EH (cell line): ENCODE measurements around the gene RTF2.

Experiments used
- DNase-seq: peaks from one replicate; pipeline ENCODE4 v3.0.0-alpha.2; 2015; ENCODE audit warnings: low read depth

RTF2 gene, protein sequence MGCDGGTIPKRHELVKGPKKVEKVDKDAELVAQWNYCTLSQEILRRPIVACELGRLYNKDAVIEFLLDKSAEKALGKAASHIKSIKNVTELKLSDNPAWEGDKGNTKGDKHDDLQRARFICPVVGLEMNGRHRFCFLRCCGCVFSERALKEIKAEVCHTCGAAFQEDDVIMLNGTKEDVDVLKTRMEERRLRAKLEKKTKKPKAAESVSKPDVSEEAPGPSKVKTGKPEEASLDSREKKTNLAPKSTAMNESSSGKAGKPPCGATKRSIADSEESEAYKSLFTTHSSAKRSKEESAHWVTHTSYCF

DNA sequence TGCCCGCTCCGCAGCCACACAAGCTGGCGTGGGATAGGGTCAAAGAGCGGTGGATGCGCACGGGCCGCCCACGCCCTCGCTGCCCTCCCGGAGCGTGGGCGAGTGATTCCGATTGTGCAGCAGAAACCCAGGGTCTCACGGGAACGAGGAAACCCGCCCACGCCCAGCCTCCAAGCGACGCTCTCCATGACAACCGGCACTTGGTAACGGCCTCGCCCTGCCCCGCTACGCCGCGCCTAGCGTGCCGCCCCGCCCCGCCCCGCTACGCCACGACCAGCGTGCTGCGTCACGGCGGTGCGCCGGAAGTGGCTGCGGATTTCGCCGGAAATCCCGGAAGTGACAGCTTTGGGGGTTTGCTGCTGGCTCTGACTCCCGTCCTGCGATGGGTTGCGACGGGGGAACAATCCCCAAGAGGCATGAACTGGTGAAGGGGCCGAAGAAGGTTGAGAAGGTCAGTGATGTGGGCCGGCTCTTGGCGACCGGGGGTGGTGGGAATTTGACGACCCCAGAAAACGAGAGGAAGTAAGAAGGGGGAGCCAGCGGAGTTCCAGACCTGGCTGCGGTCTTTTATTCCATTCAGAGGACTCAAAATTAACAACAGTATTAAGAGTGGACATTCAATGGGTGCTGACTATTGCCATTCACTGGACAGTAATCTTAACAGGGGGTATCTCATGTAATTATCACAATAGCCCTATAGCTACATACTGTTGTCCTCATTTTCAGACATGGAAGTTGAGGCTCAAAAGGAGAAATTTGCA, at the start of gene RTF2:
TSS of gene RTF2 (plus strand) at position 312 of the 761 bp plus-strand sequence. CDS start at position 383, 71 bp downstream.
- peak; percentile 92 for DNase-seq

DNA sequence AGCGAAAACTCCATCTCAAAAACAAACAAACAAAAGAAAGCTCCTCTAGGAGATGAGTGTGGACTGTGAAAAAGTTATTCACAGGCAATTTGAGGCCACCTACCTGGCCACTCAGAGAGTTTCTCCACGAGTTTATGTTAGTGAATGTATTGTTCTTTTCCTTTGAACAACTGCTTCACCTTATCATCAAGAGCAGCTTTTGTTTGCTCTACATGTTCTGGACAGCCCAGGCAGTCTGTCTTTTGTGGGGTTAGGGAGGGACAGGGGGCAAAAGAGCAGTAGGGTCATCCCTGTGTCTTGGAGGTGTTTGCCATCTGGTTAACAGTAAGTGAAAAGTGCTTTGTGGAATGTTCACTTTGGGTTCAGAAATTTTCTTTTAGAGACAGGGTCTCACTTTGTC, 48.4 kb upstream of the RTF2 start:
- no peak for DNase-seq

DNA sequence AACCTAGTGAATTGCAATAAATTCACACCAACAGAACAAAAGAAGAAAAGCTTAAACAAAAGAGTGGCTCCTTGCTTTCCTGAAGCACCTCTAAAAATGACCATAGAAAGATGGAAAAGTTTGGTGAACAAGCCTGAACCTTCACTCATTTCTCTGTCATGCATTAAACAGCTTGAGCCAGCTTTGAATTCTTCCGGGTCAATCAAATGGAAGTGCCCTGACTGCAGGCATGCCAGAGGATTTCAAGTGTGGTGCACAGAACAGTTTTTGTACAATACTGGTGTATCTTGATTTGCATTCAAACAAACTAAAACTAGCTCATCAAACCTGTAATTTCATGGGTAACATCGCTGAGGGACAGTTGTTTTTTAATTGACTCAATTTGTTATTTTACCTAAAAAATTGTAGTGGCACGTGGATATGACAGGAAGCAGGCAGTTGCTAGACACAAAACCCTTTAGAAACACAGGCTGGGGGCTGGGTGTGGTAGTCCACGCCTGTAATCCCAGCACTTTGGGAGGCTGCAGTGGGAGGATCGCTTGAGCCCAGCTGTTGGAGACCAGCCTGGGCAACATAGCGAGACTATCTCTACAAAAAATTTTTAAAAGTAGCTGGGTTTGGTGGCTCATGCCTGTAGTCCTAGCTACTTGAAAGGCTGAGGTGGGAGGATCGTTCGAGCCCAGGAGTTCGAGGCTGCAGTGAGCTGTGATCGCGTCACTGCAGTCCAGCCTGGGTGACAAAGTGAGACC, 47.3 kb upstream of the RTF2 start:
- DNase-seq: no peak

DNA sequence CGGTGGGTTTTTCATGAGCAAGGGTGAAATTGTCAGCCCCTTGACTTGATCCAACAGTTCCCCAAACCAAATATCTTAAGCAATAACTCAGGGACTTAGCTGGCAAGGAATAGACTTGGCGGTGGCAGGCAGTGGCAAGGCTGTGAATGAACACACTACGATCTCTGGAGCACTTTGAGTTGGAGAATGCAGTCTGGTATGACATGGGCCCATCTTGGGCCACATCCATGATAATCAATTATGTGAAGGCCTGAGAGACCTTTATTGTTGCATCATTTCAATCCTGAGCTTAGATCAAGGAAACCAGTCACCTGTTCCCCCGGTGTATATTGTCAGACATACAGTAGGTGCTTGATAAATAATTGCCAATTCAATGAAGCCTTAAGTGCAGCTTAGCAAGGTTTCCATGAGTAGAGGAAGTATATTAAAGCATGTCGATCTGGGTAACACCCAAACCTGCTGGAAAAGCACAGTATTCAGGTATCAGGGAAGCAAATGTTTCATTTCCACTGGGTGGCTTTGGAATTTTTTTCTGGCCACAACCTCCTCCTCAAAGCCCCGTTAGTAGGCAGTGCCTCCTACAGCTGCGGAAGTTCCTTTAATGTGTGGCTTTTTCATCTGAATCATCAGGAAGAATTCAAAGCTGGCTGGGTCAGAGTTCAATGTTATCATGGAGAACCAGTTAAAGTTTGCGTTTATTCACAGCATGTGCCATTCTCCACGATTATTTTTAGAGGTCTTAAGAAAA, 46.2 kb upstream of the RTF2 start:
- peak; percentile 87 for DNase-seq

DNA sequence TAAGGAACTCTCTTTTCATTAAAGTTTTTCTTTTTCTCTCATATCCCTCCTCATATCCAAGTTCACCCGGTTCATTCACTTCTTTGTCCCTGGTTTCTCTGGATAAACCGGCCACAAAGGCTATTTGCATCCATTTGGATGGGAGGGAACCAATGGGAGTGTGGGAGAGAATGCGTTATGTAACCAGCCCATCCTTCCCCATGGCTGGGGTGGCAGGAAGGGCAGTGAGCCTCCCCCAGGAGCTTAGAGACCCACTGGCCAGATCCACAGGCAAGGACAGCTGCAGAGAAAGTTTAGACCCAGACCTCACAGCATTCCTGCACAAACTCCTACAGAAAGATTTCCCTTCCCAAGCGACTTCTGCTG, 45.6 kb upstream of the RTF2 start:
- no peak for DNase-seq

DNA sequence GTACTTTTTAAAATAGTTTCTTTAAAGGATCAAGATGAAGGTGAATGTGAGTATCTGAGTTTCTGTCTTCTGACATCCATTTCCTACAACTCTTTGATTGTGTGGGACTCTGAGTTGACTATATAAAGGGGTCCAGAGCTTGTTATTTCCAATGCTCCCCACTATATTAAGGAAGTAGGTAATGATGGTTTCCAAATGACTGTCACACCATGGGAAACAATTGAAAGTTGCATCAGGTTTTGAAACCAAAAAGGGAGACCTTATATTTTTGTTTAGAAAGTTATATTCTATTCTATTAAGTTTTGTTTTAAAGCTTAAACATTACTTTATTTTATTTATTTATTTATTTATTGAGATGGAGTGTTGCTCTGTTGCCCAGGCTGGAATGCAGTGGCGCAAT, 45.2 kb upstream of the RTF2 start:
- no peak for DNase-seq

DNA sequence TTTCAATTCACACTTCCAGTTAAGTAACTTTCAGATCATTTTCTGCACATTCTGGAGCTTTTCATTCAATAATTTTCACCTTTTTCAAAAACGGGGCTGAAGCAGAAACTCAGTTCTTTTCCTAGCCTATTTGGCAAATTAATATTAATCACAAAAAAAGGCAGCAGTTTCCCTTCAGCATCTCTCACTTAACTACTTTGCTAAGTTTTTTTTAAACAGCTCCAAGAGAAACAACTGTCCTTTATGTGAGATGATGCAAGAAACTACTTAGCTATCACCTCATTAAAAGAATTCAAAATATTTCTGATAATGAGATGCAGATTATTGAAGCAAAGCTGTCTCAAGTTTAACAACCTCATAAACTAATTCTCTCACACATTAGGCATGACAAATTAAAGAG, 44.5 kb upstream of the RTF2 start:
- no peak for DNase-seq

DNA sequence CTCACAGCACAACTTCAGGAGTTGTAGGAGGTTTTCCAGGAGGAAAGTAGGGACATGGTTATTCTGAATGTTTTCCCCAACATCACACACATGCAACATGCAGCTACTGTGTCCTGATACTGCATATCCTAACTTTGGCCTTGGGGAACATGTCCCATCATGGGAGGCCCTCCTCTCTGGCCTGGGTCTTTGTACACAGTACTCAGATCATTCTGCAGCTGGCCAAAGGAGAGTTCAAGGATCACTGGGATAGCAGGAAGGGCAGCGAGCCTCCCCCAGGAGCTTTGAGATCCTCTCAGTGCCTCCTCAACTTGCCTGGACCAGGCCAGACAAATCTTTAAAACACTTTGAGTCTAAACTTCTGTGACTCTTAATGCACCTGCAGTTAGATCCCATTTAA, 43.5 kb upstream of the RTF2 start:
- DNase-seq: no peak

DNA sequence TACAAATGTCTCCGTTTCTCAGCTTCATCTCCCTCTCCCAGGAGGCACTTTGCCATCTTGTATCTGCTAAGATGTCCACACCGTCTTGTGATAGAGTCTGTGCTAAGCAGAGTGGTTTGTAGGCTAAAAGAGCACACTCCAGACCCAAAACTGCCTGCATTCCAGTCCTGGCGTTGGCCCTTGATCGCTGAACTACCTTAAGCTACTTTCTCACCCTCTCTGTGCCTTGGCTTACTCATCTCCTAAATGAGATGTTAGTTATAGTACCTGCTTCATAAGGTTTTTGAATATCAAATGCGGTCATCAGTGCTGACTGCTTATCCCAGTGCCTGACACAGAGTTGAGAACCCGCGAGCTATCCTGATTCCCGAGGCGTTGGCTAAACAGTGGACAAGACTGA, 42.4 kb upstream of the RTF2 start:
- no peak for DNase-seq

DNA sequence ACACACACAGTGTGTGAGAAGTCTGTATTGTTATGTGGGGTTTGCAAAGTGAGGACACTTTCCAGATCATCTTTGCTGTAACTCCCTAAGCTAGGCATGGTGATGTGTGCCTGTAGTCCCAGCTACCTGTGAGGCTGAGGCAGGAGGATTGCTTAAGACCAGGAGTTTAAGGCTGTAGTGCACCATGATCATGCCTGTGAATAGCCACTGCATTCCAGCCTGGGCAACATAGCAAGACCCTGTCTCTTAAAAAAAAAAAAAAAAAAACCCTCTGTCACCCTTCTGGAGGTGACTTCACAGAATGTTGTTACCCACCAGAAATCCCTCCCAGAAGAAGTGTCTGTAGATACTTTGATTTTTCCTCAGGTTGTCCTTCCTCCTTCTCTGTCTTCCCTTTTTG, 41.5 kb upstream of the RTF2 start:
- DNase-seq: no peak

DNA sequence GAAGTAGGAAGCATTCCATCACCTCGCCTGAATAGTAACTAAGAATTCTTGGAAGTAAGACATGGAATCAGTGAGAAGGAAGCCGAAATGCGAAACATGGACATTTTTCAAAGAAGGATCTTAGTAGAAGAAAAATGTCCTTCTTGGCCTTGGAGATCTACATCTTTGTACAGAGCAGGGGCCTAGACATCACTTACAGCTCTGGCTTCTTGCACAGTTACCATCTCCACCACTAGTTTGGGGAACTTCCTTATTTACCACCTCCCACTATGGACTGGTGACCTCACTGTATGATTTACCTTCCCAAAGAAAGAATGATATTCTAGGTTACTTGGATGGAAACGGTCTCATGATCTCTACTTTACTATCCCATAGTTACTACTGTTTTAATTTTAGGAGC, 40.6 kb upstream of the RTF2 start:
- DNase-seq: no peak

DNA sequence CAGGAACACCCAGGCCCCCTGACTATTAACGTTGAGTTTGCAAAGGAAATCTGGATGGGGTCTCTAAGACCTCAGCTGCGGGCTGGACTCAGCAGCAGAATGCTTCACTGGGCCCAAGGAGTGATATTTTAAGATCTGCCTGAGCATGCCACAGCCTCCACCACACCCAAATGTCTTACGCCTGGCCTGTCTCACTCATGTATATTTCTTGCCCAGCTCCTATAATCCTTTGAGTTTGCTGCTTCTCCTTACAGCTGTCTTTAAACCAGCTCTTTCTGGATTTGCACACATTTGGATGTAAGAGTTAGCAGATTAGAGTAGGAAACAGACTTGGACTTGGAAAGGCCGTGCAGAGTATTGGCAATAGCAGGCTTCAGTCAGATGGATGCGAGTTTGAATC, 40.0 kb upstream of the RTF2 start:
- DNase-seq: no peak

DNA sequence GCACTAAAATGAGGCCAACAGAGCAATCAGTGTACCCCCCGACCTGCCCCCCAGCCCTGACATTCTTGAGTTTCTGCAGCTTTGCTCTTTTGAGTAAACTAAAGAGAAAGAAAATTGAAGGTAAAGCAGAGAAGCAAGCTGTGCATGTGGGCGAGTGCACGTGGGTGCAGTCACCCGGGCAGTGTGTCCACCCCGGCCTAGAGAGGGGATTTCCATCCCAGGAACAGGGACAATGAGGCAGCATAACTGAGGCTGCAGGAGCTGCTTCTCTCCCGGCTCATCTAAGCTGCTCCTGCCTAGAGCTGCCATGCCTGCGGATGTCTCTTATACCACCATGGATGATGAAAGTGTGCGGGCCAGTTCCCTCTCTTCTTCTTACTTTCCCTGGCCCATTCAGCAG, 39.5 kb upstream of the RTF2 start:
- DNase-seq: no peak

DNA sequence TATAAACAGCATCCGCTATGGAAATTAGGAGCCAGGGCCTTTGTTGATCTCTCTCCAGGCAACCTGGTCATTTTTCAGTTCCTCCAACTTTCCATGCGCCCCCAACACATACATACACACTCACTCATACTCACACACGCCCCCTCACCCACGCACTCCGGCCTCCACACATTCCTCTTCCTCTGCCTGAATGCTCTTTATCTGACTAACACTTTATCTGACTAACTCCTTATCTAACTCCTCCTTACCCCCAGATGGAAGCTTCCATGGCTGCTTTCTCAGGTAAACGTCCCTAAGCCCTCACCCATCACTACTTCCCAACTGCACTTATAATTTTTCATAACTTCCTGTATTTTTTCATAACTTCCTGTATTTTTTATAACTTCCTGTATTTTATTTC, 38.9 kb upstream of the RTF2 start:
- DNase-seq: peak; percentile 83

DNA sequence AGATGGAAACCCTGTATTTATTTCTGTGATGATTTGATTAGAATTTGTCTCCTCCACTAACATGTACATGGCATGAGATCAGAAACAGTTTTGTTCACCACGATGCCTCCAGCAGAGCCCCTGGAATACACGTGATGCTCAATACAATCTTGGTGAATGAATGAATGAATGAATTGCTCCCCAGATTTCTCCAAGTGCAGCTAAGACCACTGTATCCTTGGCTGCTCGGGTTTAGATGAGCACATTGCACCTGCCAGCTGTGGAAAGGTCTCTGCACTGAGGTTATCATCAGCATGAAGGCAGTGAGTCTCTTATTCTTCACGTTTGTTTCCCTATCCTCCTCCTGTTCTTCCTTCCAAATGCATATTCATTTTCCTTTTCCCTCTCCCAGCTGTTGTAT, 38.5 kb upstream of the RTF2 start:
- no peak for DNase-seq

DNA sequence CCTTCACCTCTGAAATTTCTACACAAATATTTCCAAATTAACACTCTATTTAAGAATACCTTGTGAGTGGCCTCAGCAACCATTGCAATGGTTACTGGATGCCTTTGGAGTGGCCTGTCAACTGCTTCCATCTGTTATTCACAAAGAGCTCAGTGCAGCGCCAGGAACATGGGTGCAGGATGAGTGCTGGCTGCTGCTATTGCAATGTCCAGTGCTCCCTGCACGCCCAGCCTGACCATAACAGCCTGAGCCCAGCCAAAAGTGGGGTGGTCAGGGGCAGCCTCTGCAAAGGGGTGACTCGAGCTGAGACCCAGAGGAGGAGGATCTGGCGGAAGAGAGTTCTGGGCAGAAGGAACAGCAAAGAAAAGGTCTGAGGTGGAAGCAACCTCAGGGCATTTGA, 38.0 kb upstream of the RTF2 start:
- no peak for DNase-seq

DNA sequence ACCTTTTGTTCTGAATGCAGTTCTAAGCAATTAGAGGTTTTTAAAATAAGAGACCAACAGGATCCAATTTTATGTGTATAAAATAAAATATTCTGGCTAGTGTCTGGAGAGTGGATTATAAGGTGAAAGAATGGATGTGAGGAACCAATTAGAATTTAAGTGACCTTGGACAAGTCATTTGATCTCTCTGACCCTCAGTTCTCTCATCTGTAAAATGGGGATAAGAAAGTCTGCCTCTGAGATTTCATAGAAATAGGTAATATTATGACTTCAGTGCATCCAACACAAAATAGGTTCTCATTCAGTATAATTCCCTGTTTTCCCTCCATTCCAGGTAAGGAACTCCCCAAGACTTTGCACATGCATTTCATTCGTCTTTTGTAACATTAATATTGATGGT, 37.5 kb upstream of the RTF2 start:
- no peak for DNase-seq

DNA sequence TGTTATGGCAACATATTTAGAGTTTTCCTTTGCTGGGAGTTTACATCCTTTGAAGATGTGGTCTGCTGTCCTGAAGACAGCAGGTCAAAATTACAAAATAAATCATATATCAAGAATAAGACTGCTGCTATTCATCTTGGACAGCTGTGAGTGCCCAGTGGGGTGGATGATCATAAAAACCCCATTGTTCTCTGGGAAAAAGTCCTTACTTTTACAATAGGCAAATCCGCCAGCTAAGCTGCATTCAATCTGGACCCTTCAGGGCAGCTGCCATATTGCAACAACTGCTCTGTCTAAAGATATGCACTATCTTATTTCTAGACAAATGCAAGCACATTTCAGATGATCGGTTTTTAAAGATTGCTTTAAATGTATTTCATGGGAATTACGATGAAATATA, 37.0 kb upstream of the RTF2 start:
- no peak for DNase-seq

DNA sequence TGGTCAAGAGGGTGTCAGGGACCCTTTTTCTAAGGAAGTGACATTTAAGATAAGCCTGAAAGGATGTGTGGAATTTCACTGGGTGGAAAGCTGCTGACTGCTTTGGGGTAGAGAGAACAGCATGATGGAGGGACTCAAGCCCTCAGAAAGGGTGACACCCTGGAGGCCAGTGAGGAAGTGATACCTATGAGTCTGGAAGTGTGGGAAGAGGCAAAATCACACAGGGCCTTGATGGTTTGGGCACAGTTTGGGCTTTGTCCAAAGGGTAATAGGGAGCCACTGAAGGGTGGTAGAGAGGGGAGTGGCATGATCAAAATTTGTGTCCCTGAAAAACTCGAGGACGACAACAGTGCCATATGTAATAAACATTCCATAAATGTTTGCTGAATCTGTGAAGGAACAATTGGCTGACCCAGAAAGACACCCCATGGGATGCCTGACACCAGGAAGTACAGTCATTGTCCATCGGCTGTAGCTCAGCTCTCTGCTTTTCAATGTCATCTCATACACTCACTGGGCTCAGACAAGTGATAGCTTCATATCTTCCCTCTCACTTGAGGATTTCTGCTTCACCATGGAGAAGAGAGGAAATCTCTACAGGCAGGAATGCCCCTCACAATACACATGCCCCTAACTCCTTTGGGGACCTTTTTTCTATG, 35.1 kb upstream of the RTF2 start:
- peak; percentile 53 for DNase-seq

DNA sequence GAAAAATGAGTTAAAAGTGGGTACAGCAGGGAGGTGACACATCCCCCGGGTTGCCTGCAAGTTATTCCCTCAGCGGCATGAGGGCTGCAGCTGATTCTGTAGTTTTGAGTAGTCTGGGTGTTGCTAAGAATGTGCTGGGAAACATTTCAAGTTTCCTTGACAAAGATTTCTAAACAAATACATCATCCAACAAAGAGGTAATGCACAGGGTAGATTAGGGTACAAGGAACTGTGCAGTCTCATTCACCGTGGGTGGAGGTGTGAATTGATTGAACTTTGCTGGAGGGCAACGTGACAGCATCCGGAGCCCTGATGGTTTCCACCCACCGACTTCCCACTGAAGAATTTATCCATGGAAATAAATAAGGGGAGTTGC, 34.6 kb upstream of the RTF2 start:
- peak; percentile 73 for DNase-seq

DNA sequence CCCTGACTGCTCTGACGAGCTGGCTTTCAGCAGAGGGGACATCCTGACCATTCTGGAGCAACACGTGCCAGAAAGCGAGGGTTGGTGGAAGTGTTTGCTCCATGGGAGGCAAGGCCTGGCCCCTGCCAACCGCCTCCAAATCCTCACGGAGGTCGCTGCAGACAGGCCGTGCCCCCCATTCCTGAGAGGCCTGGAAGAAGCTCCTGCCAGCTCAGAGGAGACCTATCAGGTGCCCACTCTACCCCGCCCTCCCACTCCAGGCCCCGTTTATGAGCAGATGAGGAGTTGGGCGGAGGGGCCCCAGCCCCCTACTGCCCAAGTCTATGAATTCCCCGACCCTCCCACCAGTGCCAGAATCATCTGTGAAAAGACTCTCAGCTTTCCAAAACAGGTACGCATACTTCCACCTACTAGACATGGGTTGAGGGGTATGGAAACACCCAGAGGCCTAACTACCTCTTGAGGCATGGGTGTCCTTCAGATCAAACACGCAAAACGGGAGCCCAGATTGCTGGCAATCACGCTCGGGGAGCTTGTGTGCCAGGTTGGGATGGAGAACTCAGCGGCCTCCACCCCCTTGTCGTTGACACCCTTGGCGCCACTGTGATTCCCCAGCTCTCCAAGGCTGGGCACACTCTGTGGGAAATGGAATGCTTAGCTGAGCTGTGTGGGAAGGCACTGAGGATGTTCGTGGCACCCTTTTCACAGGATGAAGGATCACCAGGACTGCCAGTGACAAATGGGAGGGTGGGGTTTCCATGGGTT, 31.0 kb upstream of the RTF2 start:
- DNase-seq: no peak
